Endothelial cell of hepatic sinusoid (primary cell): ENCODE results near the gene HEATR9.

Experiments
- in situ Hi-C: cut with HindIII; loops from 2 replicates; pipeline ENCODE4 v1.10.0; 2017; ENCODE audit warnings: low sequenced_read_pairs

Gene HEATR9

DNA sequence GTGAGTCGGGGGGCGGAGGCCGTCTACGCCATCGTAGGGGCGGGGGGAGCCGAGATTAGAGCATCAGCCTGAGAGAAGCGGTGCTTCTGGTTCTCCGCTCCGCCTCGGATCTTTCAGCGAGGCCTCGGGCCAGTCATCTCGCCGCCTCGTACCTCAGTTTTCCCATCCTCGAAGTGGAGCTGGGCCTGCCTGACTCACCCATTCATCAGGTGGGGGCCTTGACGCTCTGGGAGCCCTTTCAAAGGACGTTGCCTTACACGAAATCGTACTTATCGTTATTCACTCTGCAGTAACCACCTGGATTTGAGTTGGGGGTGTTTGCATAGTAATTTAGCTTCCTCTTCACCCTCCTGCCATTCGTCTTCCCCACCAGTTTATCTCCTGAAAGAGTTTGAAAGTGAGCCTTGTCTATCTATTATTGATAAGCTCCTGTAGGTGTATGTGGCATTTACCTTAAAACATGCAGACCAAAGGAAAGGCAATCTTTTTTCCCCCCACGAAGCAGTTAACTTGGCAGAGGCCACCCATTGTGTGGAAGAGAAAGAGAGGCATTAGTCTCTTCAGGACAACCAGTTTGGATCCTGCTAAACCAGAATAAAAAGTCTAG, 58.7 kb downstream of the HEATR9 start:
- in situ Hi-C loops, result no loop called here

- in situ Hi-C loops, result no loop called here
Measured at GRCh38 chr17:35808962-35809854, 59.5 kb downstream of the HEATR9 start, which contains the start of gene TAF15. Gene TAF15, plus strand, starts transcription at chr17:35809484. Its CDS starts 86 bp downstream, at chr17:35809570.

- in situ Hi-C loops, result no loop called here
Measured at GRCh38 chr17:35808240-35808961, 60.3 kb downstream of the HEATR9 start.

GRCh38 chr17:35807371-35808144, 61.1 kb downstream of the HEATR9 start:
- in situ Hi-C loops, result no loop called here
